Central memory CD4-positive, alpha-beta T cell (primary cell): ENCODE results near the gene ATF7.

Experiments used
- DNase-seq: peaks from one replicate; pipeline ENCODE4 v3.0.0; 2022

ATF7 gene

GRCh38 chr12:53480491-53481442 lies 145.4 kb downstream of the ATF7 start:
- DNase-seq = no peak

GRCh38 chr12:53479331-53479730 lies 146.9 kb downstream of the ATF7 start:
- DNase-seq = no peak

- no peak for DNase-seq
Observed at GRCh38 chr12:53478865-53479264, 147.3 kb downstream of the ATF7 start.

- no peak for DNase-seq
Observed at GRCh38 chr12:53476769-53477209, 149.4 kb downstream of the ATF7 start.

- no peak for DNase-seq
Observed at GRCh38 chr12:53474819-53475218, 151.4 kb downstream of the ATF7 start.

- DNase-seq = no peak
Observed at GRCh38 chr12:53474077-53474476, 152.1 kb downstream of the ATF7 start.

- DNase-seq = no peak
Observed at GRCh38 chr12:53472056-53472582, 154.1 kb downstream of the ATF7 start.

- DNase-seq = no peak
Observed at GRCh38 chr12:53468282-53468681, 157.9 kb downstream of the ATF7 start.

- no peak for DNase-seq
Observed at GRCh38 chr12:53467880-53468279, 158.3 kb downstream of the ATF7 start.

- DNase-seq = no peak
Observed at GRCh38 chr12:53467082-53467481, 159.1 kb downstream of the ATF7 start.

GRCh38 chr12:53466640-53467039 lies 159.5 kb downstream of the ATF7 start:
- DNase-seq = no peak

GRCh38 chr12:53465679-53466078 lies 160.5 kb downstream of the ATF7 start:
- DNase-seq = no peak

- DNase-seq = no peak
Observed at GRCh38 chr12:53464685-53465418, 161.3 kb downstream of the ATF7 start.

GRCh38 chr12:53463802-53464560 lies 162.2 kb downstream of the ATF7 start:
- no peak for DNase-seq

GRCh38 chr12:53462935-53463334 lies 163.2 kb downstream of the ATF7 start:
- no peak for DNase-seq

GRCh38 chr12:53461591-53461990 lies 164.6 kb downstream of the ATF7 start:
- DNase-seq = no peak

- no peak for DNase-seq
Observed at GRCh38 chr12:53461059-53461458, 165.1 kb downstream of the ATF7 start.

- no peak for DNase-seq
Observed at GRCh38 chr12:53459097-53459496, 167.1 kb downstream of the ATF7 start.
